ENCODE measurements around the gene AFM. TPM values are rescaled to one million over a fixed set of nuclear protein-coding genes. Genes with fewer than 3 reads are reported as not detected.

The AFM gene
- total RNA-seq, 1 experiment from 2014 or later = not detected

DNA sequence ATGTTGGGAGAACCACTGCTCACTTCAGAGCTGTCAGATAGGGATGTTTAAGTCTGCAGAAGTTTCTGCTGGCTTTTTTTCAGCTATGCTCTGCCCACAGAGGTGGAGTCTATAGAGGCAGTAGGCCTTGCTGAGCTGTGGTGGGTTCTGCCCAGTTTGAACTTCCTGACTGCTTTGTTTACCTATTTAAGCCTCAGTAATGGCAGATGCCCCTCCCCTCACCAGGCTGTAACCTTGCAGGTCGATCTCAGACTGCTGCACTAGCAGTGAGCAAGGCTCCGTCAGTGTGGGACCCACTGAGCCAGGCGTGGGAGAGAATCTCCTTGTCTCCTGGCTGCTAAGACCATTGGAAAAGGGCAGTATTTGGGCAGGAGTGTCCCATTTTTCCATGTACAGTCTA lies 36.8 kb downstream of the AFM start:
- POLR2A ChIA-PET = no interaction called here

DNA sequence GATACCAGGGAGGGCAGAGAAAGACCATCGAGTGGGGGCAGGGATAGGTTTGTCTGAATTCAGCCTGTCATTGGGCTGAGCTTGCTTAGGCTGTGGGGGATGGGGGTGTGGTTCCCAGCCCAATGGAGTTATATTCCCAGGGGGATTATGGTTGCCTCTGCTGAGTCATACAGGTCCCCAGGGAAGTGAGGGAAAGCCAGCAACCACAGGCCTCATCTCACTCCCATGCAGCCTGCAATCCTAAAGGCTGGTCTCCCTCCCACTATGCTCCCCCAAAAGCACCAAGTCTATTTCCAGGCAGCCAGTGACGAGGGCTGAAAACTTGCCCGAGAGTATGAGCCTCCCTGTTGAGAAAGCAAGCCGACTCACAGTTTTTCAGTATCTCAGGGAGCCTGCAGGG lies 39.3 kb downstream of the AFM start:
- H3K9me3 Mint-ChIP-seq (ENCODE audit: unreplicated experiment) = no peaks in the 10 kb centered on the region
- intact Hi-C loops (cut with micrococcal nuclease) = no loop called here
- no peak overlapping the region for H3K27ac Mint-ChIP-seq (ENCODE audit: low read depth, unreplicated experiment)
- BruUV-seq (replicated peaks) = no TSS peak
- ChIA-PET CTCF (interaction anchor here (0.7 kb wide), 1 partner anchor 1259 kb away, joined by 3 read pairs; no protein-coding TSS in a partner anchor), POLR2A (no interaction called here)
- H3K4me1 Mint-ChIP-seq (ENCODE audit: insufficient read depth, unreplicated experiment) = no peaks in the 10 kb centered on the region
- peak; percentile 90 for DNase-seq (ENCODE audit: unreplicated experiment)
- no peaks in the 10 kb centered on the region for H3K36me3 Mint-ChIP-seq (ENCODE audit: insufficient read depth, unreplicated experiment)
- no peak overlapping the region for H3K4me3 Mint-ChIP-seq (ENCODE audit: unreplicated experiment)
- H3K27me3 Mint-ChIP-seq (ENCODE audit: insufficient read depth, unreplicated experiment) = peaks cover 18% of the 10 kb centered on the region
- TF ChIP-seq, protein P1, sequence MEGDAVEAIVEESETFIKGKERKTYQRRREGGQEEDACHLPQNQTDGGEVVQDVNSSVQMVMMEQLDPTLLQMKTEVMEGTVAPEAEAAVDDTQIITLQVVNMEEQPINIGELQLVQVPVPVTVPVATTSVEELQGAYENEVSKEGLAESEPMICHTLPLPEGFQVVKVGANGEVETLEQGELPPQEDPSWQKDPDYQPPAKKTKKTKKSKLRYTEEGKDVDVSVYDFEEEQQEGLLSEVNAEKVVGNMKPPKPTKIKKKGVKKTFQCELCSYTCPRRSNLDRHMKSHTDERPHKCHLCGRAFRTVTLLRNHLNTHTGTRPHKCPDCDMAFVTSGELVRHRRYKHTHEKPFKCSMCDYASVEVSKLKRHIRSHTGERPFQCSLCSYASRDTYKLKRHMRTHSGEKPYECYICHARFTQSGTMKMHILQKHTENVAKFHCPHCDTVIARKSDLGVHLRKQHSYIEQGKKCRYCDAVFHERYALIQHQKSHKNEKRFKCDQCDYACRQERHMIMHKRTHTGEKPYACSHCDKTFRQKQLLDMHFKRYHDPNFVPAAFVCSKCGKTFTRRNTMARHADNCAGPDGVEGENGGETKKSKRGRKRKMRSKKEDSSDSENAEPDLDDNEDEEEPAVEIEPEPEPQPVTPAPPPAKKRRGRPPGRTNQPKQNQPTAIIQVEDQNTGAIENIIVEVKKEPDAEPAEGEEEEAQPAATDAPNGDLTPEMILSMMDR (IDR thresholded peaks at IDR 0.05; ENCODE audit: unreplicated experiment) = no peak

More for the DNA sequence above, 36.8 kb downstream of the AFM start:
- Mint-ChIP-seq H3K27ac (ENCODE audit: low read depth, unreplicated experiment) (no peak overlapping the region), H3K4me1 (ENCODE audit: insufficient read depth, unreplicated experiment) (no peaks in the 10 kb centered on the region), H3K9me3 (ENCODE audit: unreplicated experiment) (no peaks in the 10 kb centered on the region), H3K27me3 (ENCODE audit: insufficient read depth, unreplicated experiment) (peaks cover 42% of the 10 kb centered on the region), H3K4me3 (ENCODE audit: unreplicated experiment) (no peak overlapping the region), H3K36me3 (ENCODE audit: insufficient read depth, unreplicated experiment) (no peaks in the 10 kb centered on the region)
- intact Hi-C loops (cut with micrococcal nuclease) = no loop called here
- TF ChIP-seq, protein P1 (IDR thresholded peaks at IDR 0.05; ENCODE audit: unreplicated experiment) = no peak
- BruUV-seq (replicated peaks) = no TSS peak
- no peak for DNase-seq (ENCODE audit: unreplicated experiment)
- CTCF ChIA-PET = no interaction called here

DNA sequence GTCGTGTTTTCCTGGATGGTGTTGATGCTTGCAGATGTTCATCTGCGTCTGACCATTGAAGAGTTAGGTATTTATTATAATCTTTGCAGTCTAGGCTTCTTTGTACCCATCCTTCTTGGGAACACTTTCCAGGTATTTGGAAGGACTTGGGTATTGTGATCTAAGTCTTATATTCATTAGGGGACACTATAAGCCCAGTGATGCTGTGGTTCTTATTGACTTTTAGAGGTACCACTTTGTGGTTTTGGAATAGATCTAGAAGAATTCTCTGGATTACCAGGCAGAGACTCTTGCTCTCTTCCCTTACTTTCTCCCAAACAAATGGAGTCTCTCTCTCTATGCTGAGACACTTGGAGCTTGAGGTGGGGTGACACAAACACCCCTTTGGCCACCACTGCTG lies 41.6 kb downstream of the AFM start:
- Mint-ChIP-seq H3K9me3 (ENCODE audit: unreplicated experiment) (no peaks in the 10 kb centered on the region), H3K4me3 (ENCODE audit: unreplicated experiment) (no peak overlapping the region), H3K36me3 (ENCODE audit: insufficient read depth, unreplicated experiment) (no peaks in the 10 kb centered on the region), H3K27ac (ENCODE audit: low read depth, unreplicated experiment) (no peak overlapping the region), H3K27me3 (ENCODE audit: insufficient read depth, unreplicated experiment) (no peaks in the 10 kb centered on the region), H3K4me1 (ENCODE audit: insufficient read depth, unreplicated experiment) (peaks cover 5% of the 10 kb centered on the region)
- intact Hi-C loops (cut with micrococcal nuclease) = no loop called here
- POLR2A ChIA-PET = no interaction called here
- CTCF ChIA-PET = interaction anchor here (0.7 kb wide), 2 partner anchors 97 to 182 kb away, joined by 3 to 4 read pairs; partner anchors contain the start of gene RASSF6
- no TSS peak for BruUV-seq (replicated peaks)
- DNase-seq (ENCODE audit: unreplicated experiment) = peak; percentile 18
- TF ChIP-seq, protein P1 (IDR thresholded peaks at IDR 0.05; ENCODE audit: unreplicated experiment) = no peak

DNA sequence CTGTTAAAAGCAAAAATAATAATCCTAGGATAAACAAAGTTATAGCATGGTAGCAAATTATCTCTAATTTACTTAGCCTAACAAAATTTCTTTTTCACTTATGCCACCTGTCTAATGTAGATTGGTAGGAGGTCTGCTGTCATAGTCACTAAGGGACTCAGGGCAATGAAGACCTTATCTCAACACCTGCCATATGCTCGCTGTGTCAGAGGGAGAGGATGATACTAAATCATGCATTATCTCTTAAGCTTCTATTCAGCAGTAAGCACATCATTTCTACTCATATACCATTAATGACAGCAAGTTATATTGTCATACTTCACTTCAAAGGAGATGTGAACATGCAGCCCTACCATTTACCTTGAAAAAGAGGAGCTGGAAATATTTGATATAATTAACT lies 44.1 kb downstream of the AFM start:
- Mint-ChIP-seq H3K4me1 (ENCODE audit: insufficient read depth, unreplicated experiment) (peaks cover 12% of the 10 kb centered on the region), H3K9me3 (ENCODE audit: unreplicated experiment) (no peaks in the 10 kb centered on the region), H3K27ac (ENCODE audit: low read depth, unreplicated experiment) (no peak overlapping the region), H3K36me3 (ENCODE audit: insufficient read depth, unreplicated experiment) (no peaks in the 10 kb centered on the region), H3K27me3 (ENCODE audit: insufficient read depth, unreplicated experiment) (no peaks in the 10 kb centered on the region), H3K4me3 (ENCODE audit: unreplicated experiment) (no peak overlapping the region)
- no TSS peak for BruUV-seq (replicated peaks)
- intact Hi-C loops (cut with micrococcal nuclease) = no loop called here
- TF ChIP-seq, protein P1 (IDR thresholded peaks at IDR 0.05; ENCODE audit: unreplicated experiment) = no peak
- DNase-seq (ENCODE audit: unreplicated experiment) = no peak
- ChIA-PET CTCF (interaction anchor here (0.9 kb wide), 1 partner anchor 62 kb away, joined by 5 read pairs; no protein-coding TSS in a partner anchor), POLR2A (no interaction called here)

Data from MCF 10A (cell line).